HepG2 (cell line): ENCODE results near the gene LTV1. TPM values are rescaled to one million over a fixed set of nuclear protein-coding genes. Genes with fewer than 3 reads are reported as not detected.

Experiments used
- BCL6 ChIP-seq: IDR thresholded peaks from 2 replicates; pipeline ENCODE4 v1.6.1; 2016; ENCODE audit warnings: missing genetic modification reagents, missing compliant biosample characterization
- CEBPZ ChIP-seq: IDR thresholded peaks from 2 replicates; pipeline ENCODE4 v1.6.1; 2012; ENCODE audit warnings: low read length, improper control_type of control experiment
- CREB1 ChIP-seq, 2 experiments: fragments of 450-650 bp in 1 of 2; IDR thresholded peaks; 2 replicates each; pipeline ENCODE4 v1.6.1; 2016 to 2017; ENCODE audit warnings: control low read depth in 1 of 2, mild to moderate bottlenecking in 1 of 2, missing compliant biosample characterization in 1 of 2, missing genetic modification characterization in 1 of 2
- DBP ChIP-seq: sonication (generic); formaldehyde crosslinking; IDR thresholded peaks from 2 replicates; pipeline ENCODE4 v1.4.0; 2020; ENCODE audit warnings: missing genetic modification reagents; ENCODE audit errors: not compliant biosample characterization
- ELF1 ChIP-seq: sonication (generic); formaldehyde crosslinking; IDR thresholded peaks from 2 replicates; pipeline ENCODE4 v1.4.0; 2020; ENCODE audit warnings: missing genetic modification reagents
- ELK4 ChIP-seq: sonication (generic); formaldehyde crosslinking; IDR thresholded peaks from 2 replicates; pipeline ENCODE4 v1.9.0; 2021; ENCODE audit warnings: missing genetic modification reagents, borderline replicate concordance
- HDAC1 ChIP-seq: sonication (generic); formaldehyde crosslinking; IDR thresholded peaks from 2 replicates; pipeline ENCODE4 v1.5.1; 2020; ENCODE audit warnings: mild to moderate bottlenecking, missing genetic modification reagents
- HNRNPK ChIP-seq: fragments of 200-400 bp; formaldehyde crosslinking; IDR thresholded peaks from 2 replicates; pipeline ENCODE4 v1.6.1; 2018; ENCODE audit warnings: low read length, low read depth, moderate library complexity, mild to moderate bottlenecking; ENCODE audit not compliant: poor library complexity, severe bottlenecking
- HNRNPL ChIP-seq: fragments of 200-400 bp; formaldehyde crosslinking; IDR thresholded peaks from 2 replicates; pipeline ENCODE4 v1.6.1; 2017; ENCODE audit warnings: mild to moderate bottlenecking, low read depth, low read length
- PCBP1 ChIP-seq: fragments of 200-400 bp; formaldehyde crosslinking; IDR thresholded peaks from 2 replicates; pipeline ENCODE4 v1.6.1; 2017; ENCODE audit warnings: mild to moderate bottlenecking, low read depth, low read length, borderline replicate concordance
- SNAPC5 ChIP-seq: sonication (generic); formaldehyde crosslinking; IDR thresholded peaks from 2 replicates; pipeline ENCODE4 v1.8.1; 2023; ENCODE audit warnings: mild to moderate bottlenecking, missing genetic modification reagents, borderline replicate concordance
- SP140L ChIP-seq: sonication (generic); formaldehyde crosslinking; IDR thresholded peaks from 2 replicates; pipeline ENCODE4 v1.4.0; 2020; ENCODE audit warnings: missing genetic modification reagents, borderline replicate concordance
- ZNF136 ChIP-seq: sonication (generic); formaldehyde crosslinking; IDR thresholded peaks from 2 replicates; pipeline ENCODE4 v1.8.1; 2022; ENCODE audit warnings: low read depth, mild to moderate bottlenecking, moderate library complexity, missing genetic modification reagents
- ZNF263 ChIP-seq: sonication (generic); formaldehyde crosslinking; IDR thresholded peaks from 2 replicates; pipeline ENCODE4 v1.4.0; 2020; ENCODE audit warnings: missing genetic modification reagents
- ZNF343 ChIP-seq: sonication (generic); formaldehyde crosslinking; IDR thresholded peaks from 2 replicates; pipeline ENCODE4 v1.4.0; 2020; ENCODE audit warnings: mild to moderate bottlenecking, missing genetic modification reagents
- ZNF646 ChIP-seq: sonication (generic); formaldehyde crosslinking; IDR thresholded peaks from 2 replicates; pipeline ENCODE4 v1.9.0; 2021; ENCODE audit warnings: mild to moderate bottlenecking, missing genetic modification reagents
- ZNF7 ChIP-seq: IDR thresholded peaks from 2 replicates; pipeline ENCODE4 v1.6.1; 2016; ENCODE audit warnings: missing biosample characterization, missing genetic modification reagents
- ZNF749 ChIP-seq: sonication (generic); formaldehyde crosslinking; IDR thresholded peaks from 2 replicates; pipeline ENCODE4 v1.8.0; 2022; ENCODE audit warnings: mild to moderate bottlenecking, missing genetic modification reagents, moderate library complexity, borderline replicate concordance
- ZNF850 ChIP-seq: sonication (generic); formaldehyde crosslinking; conservative IDR thresholded peaks from 2 replicates; pipeline ENCODE4 v1.9.0; 2021; ENCODE audit warnings: mild to moderate bottlenecking, missing genetic modification reagents
- polyA plus RNA-seq, 8 experiments: library from polyadenylated mRNA; depleted of rRNA in 3 of 8; stranded (reverse) in 7 of 8; unstranded in 1 of 8; fragments of >200 nt; fragmentation: Illumina TruSeq in 4 of 8; extraction: Trizol in 4 of 8; gene quantifications; 2 replicates each; pipeline versions ENCODE4 v1.2.1 to v1.2.3, GENCODE V29; 2011 to 2016; ENCODE audit warnings: low read depth in 4 of 8, missing spikeins in 1 of 8, mixed read lengths in 1 of 8; ENCODE audit not compliant: insufficient read depth in 1 of 8
- total RNA-seq, 5 experiments: library from RNA; depleted of rRNA; stranded (reverse); fragments of >200 nt; fragmentation: Illumina TruSeq; extraction: Trizol; gene quantifications; 2 replicates each; pipeline ENCODE4 v1.2.3, GENCODE V29; 2016; ENCODE audit warnings: low read depth in 1 of 5

The LTV1 gene
- total and polyA plus RNA-seq, 2 of the 13 experiments (the other 11 are each of a cell fraction or from before 2014, with no cell fraction given), result 21.1 to 85.8 TPM

- TF ChIP-seq DBP (CRISPR knock-in tag) (no peak), ZNF343 (CRISPR knock-in tag) (0 out of 2 replicates have a peak, but pooled peaks have one; percentile 18), BCL6 (CRISPR knock-in tag) (no peak), CEBPZ (no peak), ELK4 (CRISPR knock-in tag) (no peak), ZNF646 (CRISPR knock-in tag) (no peak), ZNF749 (CRISPR knock-in tag) (no peak), PCBP1 (no peak), SP140L (CRISPR knock-in tag) (no peak), ELF1 (no peak), CREB1 (IDR thresholded peaks at IDR 0.05) (no peak), CREB1 (CRISPR knock-in tag; IDR thresholded peaks at IDR 0.05) (no peak), ZNF136 (CRISPR knock-in tag) (no peak), SNAPC5 (CRISPR knock-in tag) (no peak), HDAC1 (CRISPR knock-in tag) (no peak; the same call in 1 of the 2 replicates), ZNF263 (CRISPR knock-in tag) (no peak), ZNF7 (CRISPR knock-in tag) (no peak), ZNF850 (CRISPR knock-in tag) (no peak), HNRNPK (no peak), HNRNPL (no peak)
These were observed 500 bp downstream of the LTV1 start (continued) for GRCh38 chr6:143843677-143843999.
